Liver (tissue), 9 donors: Measurements from ENCODE around the gene ITGB1. TPM values are rescaled to one million over a fixed set of nuclear protein-coding genes. Genes with fewer than 3 reads are reported as not detected.
"Not testable (repeated sequence)": the region's sequence is repeated elsewhere in the genome, so short reads cannot be mapped to it uniquely, and the experiment has no call there.

Experiments
- DNase-seq: peaks from one replicate; pipeline ENCODE4 v3.0.0-alpha.2; 2017; ENCODE audit warnings: low spot score
- H3K27ac ChIP-seq, 2 donors: one replicate each; pipeline ENCODE4 v1.7.0; 2013; ENCODE audit warnings: inconsistent platforms in 2 of 2, low read length in 2 of 2, control low read depth in 1 of 2, low read depth in 1 of 2, mild to moderate bottlenecking in 1 of 2
- H3K27me3 ChIP-seq, 4 donors: one replicate each; pipeline versions ENCODE4 v1.6.1 to v1.7.0; 2013; ENCODE audit warnings: low read length in 3 of 4, inconsistent platforms in 1 of 4, mild to moderate bottlenecking in 1 of 4, moderate library complexity in 1 of 4; ENCODE audit not compliant: control insufficient read depth in 4 of 4, insufficient read depth in 4 of 4
- H3K36me3 ChIP-seq, 4 donors: one replicate each; pipeline versions ENCODE4 v1.6.1 to v1.7.0; 2013; ENCODE audit warnings: low read length in 3 of 4, mild to moderate bottlenecking in 3 of 4, low read depth in 1 of 4, moderate library complexity in 1 of 4; ENCODE audit not compliant: control insufficient read depth in 4 of 4, insufficient read depth in 3 of 4
- H3K4me1 ChIP-seq, 4 donors: one replicate each; pipeline versions ENCODE4 v1.6.1 to v1.7.0; 2013; ENCODE audit warnings: low read length in 3 of 4, mild to moderate bottlenecking in 3 of 4, moderate library complexity in 1 of 4; ENCODE audit not compliant: control insufficient read depth in 4 of 4, insufficient read depth in 4 of 4
- H3K4me3 ChIP-seq, 3 donors: one replicate each; pipeline versions ENCODE4 v1.6.1 to v1.7.0; 2013; ENCODE audit warnings: low read length in 3 of 3, control low read depth in 1 of 3, low read depth in 1 of 3, mild to moderate bottlenecking in 1 of 3
- H3K9ac ChIP-seq, 2 donors: one replicate each; pipeline ENCODE4 v1.7.0; 2013; ENCODE audit warnings: low read length in 2 of 2, mild to moderate bottlenecking in 2 of 2, moderate library complexity in 2 of 2, control low read depth in 1 of 2, low read depth in 1 of 2
- H3K9me3 ChIP-seq, 4 donors: one replicate each; pipeline versions ENCODE4 v1.6.1 to v1.7.0; 2013; ENCODE audit warnings: low read length in 3 of 4; ENCODE audit not compliant: control insufficient read depth in 4 of 4
- EGR1 ChIP-seq, 2 donors: IDR thresholded peaks; 2 replicates each; pipeline ENCODE4 v1.6.1; 2016 to 2018; ENCODE audit warnings: antibody characterized with exemption in 2 of 2, low read depth in 2 of 2
- FOXA1 ChIP-seq: IDR thresholded peaks from 2 replicates; pipeline ENCODE4 v1.6.1; 2016; ENCODE audit warnings: antibody characterized with exemption
- FOXA2 ChIP-seq: IDR thresholded peaks from 2 replicates; pipeline ENCODE4 v1.6.1; 2016; ENCODE audit warnings: antibody characterized with exemption
- GABPA ChIP-seq, 2 donors: IDR thresholded peaks in 1 of 2; conservative IDR thresholded peaks in 1 of 2; 2 replicates each; pipeline ENCODE4 v1.6.1; 2016; ENCODE audit warnings: antibody characterized with exemption in 2 of 2, mild to moderate bottlenecking in 1 of 2, moderate library complexity in 1 of 2
- HNF4A ChIP-seq, 2 donors: conservative IDR thresholded peaks; 2 replicates each; pipeline ENCODE4 v1.6.1; 2016; ENCODE audit warnings: antibody characterized with exemption in 2 of 2, mild to moderate bottlenecking in 2 of 2
- HNF4G ChIP-seq: IDR thresholded peaks from 2 replicates; pipeline ENCODE4 v1.6.1; 2016; ENCODE audit warnings: antibody characterized with exemption
- JUND ChIP-seq, 2 donors: IDR thresholded peaks; 2 replicates each; pipeline ENCODE4 v1.6.1; 2016; ENCODE audit warnings: antibody characterized with exemption in 2 of 2
- NR2F2 ChIP-seq: IDR thresholded peaks from 2 replicates; pipeline ENCODE4 v1.6.1; 2016; ENCODE audit warnings: antibody characterized with exemption
- RAD21 ChIP-seq, 2 donors: IDR thresholded peaks; 2 replicates each; pipeline ENCODE4 v1.6.1; 2016; ENCODE audit warnings: antibody characterized with exemption in 2 of 2, mild to moderate bottlenecking in 2 of 2
- RXRA ChIP-seq, 2 donors: IDR thresholded peaks; 2 replicates each; pipeline ENCODE4 v1.6.1; 2017 to 2018; ENCODE audit warnings: antibody characterized with exemption in 2 of 2, mild to moderate bottlenecking in 1 of 2
- SP1 ChIP-seq: IDR thresholded peaks from 2 replicates; pipeline ENCODE4 v1.6.1; 2018; ENCODE audit warnings: antibody characterized with exemption, mild to moderate bottlenecking
- TAF1 ChIP-seq: conservative IDR thresholded peaks from 2 replicates; pipeline ENCODE4 v1.6.1; 2016; ENCODE audit warnings: antibody characterized with exemption, mild to moderate bottlenecking
- YY1 ChIP-seq: IDR thresholded peaks from 2 replicates; pipeline ENCODE4 v1.6.1; 2016; ENCODE audit warnings: antibody characterized with exemption, mild to moderate bottlenecking
- WGBS: extraction: QIAGEN DNeasy Blood & Tissue Kit; methylation state at CpG from one replicate; pipeline ENCODE4 v1.1.7; 2013; 5-methylcytosine and 5-hydroxymethylcytosine counted together
- polyA plus RNA-seq, 2 donors: library from polyadenylated mRNA; stranded (reverse) in 1 of 2; unstranded in 1 of 2; fragments of 200-250 nt in 1 of 2; fragments of >200 nt in 1 of 2; fragmentation: Nextera tagmentation in 1 of 2; extraction: Ambion mirVana in 1 of 2; gene quantifications; one replicate each; pipeline versions ENCODE4 v1.2.1 to v1.2.3, GENCODE V29; 2013 to 2015
- total RNA-seq, 2 donors: library from RNA; depleted of rRNA; stranded (reverse); fragments of >200 nt; gene quantifications; one replicate each; pipeline ENCODE4 v1.2.3, GENCODE V29; 2014
- TF ChIP-seq, protein P1 (sequence below): IDR thresholded peaks from 2 replicates; pipeline ENCODE4 v1.6.1; 2016; ENCODE audit warnings: antibody characterized with exemption, mild to moderate bottlenecking
- TF ChIP-seq, protein P2 (sequence below): IDR thresholded peaks from 2 replicates; pipeline ENCODE4 v1.6.1; 2016; ENCODE audit warnings: antibody characterized with exemption
- TF ChIP-seq, protein P3 (sequence below): IDR thresholded peaks from 2 replicates; pipeline ENCODE4 v1.6.1; 2016; ENCODE audit warnings: antibody characterized with exemption
- TF ChIP-seq, protein P4 (sequence below): IDR thresholded peaks from 2 replicates; pipeline ENCODE4 v1.6.1; 2016; ENCODE audit warnings: antibody characterized with exemption
- TF ChIP-seq, protein P5 (sequence below): fragments of 150-350 bp; IDR thresholded peaks from 2 replicates; pipeline ENCODE4 v1.5.1; 2017; ENCODE audit warnings: improper control_type of control experiment, low read depth, low read length; ENCODE audit not compliant: missing input control
- donor health status: healthy.
- donor health status: healthy.
- donor health status: healthy.
- donor health status: healthy.
- donor health status: healthy.

The ITGB1 gene
- total and polyA plus RNA-seq, 4 donors = 109 to 308 (median 221) TPM

- TF ChIP-seq SP1 = no peak
These were observed 34.9 kb downstream of the ITGB1 start (continued) for GRCh38 chr10:32923134-32923533.

DNA sequence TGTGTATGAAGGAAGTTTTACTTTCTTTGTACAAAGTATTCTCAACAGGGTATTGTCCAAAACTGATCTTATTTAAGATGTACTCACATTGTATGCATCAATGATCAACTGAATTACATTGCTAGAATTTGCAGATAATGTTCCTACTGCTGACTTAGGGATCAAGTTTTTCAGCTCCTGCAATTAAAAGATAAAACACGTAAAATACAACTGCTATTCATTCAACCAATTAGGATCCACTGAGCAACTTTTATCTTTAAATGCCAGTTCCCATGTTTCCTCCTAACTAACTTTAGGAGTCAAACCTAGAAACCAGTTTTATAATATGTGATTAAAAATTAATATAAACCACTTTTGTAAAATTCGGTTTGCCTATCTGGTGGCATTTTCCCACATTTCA lies 35.9 kb downstream of the ITGB1 start:
- TF ChIP-seq, protein P1, sequence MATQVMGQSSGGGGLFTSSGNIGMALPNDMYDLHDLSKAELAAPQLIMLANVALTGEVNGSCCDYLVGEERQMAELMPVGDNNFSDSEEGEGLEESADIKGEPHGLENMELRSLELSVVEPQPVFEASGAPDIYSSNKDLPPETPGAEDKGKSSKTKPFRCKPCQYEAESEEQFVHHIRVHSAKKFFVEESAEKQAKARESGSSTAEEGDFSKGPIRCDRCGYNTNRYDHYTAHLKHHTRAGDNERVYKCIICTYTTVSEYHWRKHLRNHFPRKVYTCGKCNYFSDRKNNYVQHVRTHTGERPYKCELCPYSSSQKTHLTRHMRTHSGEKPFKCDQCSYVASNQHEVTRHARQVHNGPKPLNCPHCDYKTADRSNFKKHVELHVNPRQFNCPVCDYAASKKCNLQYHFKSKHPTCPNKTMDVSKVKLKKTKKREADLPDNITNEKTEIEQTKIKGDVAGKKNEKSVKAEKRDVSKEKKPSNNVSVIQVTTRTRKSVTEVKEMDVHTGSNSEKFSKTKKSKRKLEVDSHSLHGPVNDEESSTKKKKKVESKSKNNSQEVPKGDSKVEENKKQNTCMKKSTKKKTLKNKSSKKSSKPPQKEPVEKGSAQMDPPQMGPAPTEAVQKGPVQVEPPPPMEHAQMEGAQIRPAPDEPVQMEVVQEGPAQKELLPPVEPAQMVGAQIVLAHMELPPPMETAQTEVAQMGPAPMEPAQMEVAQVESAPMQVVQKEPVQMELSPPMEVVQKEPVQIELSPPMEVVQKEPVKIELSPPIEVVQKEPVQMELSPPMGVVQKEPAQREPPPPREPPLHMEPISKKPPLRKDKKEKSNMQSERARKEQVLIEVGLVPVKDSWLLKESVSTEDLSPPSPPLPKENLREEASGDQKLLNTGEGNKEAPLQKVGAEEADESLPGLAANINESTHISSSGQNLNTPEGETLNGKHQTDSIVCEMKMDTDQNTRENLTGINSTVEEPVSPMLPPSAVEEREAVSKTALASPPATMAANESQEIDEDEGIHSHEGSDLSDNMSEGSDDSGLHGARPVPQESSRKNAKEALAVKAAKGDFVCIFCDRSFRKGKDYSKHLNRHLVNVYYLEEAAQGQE = no peak
- TF ChIP-seq, protein P2, sequence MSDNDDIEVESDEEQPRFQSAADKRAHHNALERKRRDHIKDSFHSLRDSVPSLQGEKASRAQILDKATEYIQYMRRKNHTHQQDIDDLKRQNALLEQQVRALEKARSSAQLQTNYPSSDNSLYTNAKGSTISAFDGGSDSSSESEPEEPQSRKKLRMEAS = no peak
- TF ChIP-seq GABPA (IDR thresholded peaks at IDR 0.05 in 1 of 2, conservative IDR thresholded peaks at IDR 0.05 in 1 of 2) (no peak), YY1 (no peak), HNF4G (no peak), EGR1 (IDR thresholded peaks at IDR 0.05; ENCODE audit: low read depth in 2 of 2) (no peak), JUND (IDR thresholded peaks at IDR 0.05) (no peak), TAF1 (no peak), RXRA (IDR thresholded peaks at IDR 0.05) (no peak), NR2F2 (no peak), RAD21 (IDR thresholded peaks at IDR 0.05) (no peak), FOXA1 (no peak), HNF4A (conservative IDR thresholded peaks at IDR 0.05) (no peak), SP1 (no peak), FOXA2 (no peak)
- TF ChIP-seq, protein P3, sequence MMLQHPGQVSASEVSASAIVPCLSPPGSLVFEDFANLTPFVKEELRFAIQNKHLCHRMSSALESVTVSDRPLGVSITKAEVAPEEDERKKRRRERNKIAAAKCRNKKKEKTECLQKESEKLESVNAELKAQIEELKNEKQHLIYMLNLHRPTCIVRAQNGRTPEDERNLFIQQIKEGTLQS = no peak
- TF ChIP-seq, protein P4, sequence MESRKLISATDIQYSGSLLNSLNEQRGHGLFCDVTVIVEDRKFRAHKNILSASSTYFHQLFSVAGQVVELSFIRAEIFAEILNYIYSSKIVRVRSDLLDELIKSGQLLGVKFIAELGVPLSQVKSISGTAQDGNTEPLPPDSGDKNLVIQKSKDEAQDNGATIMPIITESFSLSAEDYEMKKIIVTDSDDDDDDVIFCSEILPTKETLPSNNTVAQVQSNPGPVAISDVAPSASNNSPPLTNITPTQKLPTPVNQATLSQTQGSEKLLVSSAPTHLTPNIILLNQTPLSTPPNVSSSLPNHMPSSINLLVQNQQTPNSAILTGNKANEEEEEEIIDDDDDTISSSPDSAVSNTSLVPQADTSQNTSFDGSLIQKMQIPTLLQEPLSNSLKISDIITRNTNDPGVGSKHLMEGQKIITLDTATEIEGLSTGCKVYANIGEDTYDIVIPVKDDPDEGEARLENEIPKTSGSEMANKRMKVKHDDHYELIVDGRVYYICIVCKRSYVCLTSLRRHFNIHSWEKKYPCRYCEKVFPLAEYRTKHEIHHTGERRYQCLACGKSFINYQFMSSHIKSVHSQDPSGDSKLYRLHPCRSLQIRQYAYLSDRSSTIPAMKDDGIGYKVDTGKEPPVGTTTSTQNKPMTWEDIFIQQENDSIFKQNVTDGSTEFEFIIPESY = no peak
- TF ChIP-seq, protein P5, sequence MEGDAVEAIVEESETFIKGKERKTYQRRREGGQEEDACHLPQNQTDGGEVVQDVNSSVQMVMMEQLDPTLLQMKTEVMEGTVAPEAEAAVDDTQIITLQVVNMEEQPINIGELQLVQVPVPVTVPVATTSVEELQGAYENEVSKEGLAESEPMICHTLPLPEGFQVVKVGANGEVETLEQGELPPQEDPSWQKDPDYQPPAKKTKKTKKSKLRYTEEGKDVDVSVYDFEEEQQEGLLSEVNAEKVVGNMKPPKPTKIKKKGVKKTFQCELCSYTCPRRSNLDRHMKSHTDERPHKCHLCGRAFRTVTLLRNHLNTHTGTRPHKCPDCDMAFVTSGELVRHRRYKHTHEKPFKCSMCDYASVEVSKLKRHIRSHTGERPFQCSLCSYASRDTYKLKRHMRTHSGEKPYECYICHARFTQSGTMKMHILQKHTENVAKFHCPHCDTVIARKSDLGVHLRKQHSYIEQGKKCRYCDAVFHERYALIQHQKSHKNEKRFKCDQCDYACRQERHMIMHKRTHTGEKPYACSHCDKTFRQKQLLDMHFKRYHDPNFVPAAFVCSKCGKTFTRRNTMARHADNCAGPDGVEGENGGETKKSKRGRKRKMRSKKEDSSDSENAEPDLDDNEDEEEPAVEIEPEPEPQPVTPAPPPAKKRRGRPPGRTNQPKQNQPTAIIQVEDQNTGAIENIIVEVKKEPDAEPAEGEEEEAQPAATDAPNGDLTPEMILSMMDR = no peak
- 89% methylated on average over 2 of the region's 2 CpGs for WGBS
- Histone ChIP-seq H3K27ac (no peak overlapping the region), H3K9ac (no peak overlapping the region), H3K9me3 (no peaks in the 10 kb centered on the region), H3K4me3 (no peak overlapping the region), H3K36me3 (peaks cover 10 to 81% (median 60%) of the 10 kb centered on the region in 4 donors), H3K27me3 (no peaks in the 10 kb centered on the region), H3K4me1 (no peaks in the 10 kb centered on the region)
- no peak for DNase-seq

- H3K9me3 ChIP-seq, H3K27ac ChIP-seq, DNase-seq, H3K4me3 ChIP-seq, H3K9ac ChIP-seq, H3K4me1 ChIP-seq, H3K27me3 ChIP-seq: not testable (repeated sequence)
- 96% methylated on average over 4 of the region's 5 CpGs for WGBS
- peaks cover 2 to 45% (median 36%) of the 10 kb centered on the region in 4 donors for H3K36me3 ChIP-seq
These were observed 40.2 kb downstream of the ITGB1 start for GRCh38 chr10:32917817-32918216.
